Fibroblast of peridontal ligament (primary cell): ENCODE results near the gene TAGLN2.
"Not testable (repeated sequence)": the region's sequence is repeated elsewhere in the genome, so short reads cannot be mapped to it uniquely, and the experiment has no call there.

Source experiments
- DNase-seq: peaks from one replicate; pipeline ENCODE4 v3.0.0-alpha.2; 2010; ENCODE audit errors: extremely low read depth

Gene TAGLN2

GRCh38 chr1:159900086-159900680 is 25.1 kb downstream of the TAGLN2 start, which contains the start of gene CFAP45:
TSS of gene CFAP45 (minus strand) at chr1:159900165. CDS start at chr1:159900098, 67 bp downstream.
- DNase-seq: peak; percentile 52

- not testable (repeated sequence) for DNase-seq
Measured at GRCh38 chr1:159899634-159900033, 25.7 kb downstream of the TAGLN2 start.

DNA sequence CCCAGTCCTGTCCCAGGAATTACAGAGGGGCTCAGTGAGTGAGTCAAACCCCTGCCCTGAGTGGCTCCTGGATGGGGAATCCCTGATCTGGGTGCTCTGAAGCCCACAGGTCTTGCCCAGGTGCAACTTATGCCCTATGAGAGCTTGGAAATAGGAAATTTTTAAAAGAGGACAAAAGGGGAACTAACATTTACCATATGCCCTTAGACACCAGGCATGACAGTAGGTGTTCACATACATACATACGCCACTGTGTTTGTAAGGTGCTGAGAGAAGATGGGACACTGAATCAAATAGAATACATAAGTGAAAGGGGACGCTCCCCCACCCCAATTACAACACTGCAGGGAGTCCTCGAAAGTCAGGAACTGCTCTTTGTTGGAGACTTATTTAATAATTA is 26.8 kb downstream of the TAGLN2 start:
- DNase-seq: no peak

- no peak for DNase-seq
Measured at GRCh38 chr1:159897962-159898361, 27.3 kb downstream of the TAGLN2 start.

DNA sequence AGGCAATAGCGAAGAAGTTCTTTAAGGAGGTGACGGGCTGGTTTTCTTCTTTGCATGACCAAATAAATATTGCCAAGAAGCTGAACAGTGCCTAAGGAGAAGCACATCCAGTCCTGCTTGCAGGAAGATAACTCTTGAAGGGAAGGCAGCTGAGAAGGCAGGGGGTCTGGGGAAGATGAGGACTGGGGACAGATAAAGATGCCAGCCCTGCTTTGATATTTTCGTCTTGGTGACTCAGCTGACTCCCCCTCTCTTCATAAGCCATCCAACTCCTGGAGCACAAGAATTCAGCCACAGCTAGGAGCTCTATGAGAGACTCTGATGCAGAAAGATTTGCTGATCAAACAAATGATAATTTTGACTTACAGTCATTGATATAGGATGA is 28.8 kb downstream of the TAGLN2 start:
- DNase-seq: no peak

DNA sequence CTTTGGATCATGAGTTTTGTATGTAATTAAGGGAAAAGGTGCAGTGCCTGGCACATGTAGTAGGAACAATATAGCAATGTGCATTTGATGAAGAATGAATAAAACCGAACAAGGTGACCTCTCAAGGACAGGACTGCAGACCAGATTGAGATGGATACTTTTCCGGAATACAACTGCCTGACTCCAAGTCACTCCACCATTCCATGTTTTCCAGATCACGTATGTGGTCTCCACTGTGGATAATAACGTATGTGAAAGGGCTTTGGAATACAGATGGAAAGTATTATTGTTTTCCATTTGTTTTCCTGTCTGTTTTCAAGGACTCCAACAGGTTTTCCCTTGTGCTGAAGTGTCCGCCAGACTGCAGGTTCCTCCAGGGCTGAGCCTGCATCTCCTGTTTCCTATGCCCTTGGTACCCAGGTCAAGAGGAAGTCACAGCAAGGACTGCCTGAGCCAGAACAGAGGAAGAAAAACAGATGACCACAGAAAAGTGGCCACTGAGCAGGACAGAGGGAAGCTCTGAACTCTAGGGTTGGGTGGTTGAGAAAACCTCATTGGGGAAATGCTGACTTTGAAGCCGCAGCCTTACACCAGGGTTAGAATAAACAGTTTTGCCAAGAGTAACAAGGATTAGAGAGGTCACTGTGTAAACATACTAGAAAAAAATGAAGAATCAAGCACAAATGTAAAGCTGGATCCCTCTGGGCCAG is 29.3 kb downstream of the TAGLN2 start:
- DNase-seq: no peak

- no peak for DNase-seq
Measured at GRCh38 chr1:159895286-159895685, 30.0 kb downstream of the TAGLN2 start.

DNA sequence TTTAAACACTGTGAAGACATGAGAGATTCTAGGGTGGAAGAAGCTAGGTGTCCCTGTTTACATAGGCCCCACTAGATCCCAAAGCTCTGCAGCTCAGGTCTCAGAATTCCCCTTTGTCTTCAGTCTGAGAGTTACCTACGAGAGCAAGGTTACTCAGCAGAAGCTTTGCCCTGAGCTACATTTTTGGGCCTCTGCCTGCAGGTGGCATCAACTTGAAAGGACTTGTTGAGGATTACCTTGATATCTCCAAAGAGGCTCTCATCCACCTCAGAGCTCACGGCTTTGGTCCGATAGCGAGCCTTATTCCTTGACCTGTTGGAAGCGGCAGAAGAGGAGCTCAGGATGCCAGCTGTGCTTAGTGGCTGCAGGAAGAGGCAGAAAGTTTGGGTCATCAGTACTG is 32.4 kb downstream of the TAGLN2 start:
- no peak for DNase-seq

- DNase-seq: peak; percentile 90
Measured at GRCh38 chr1:159891275-159892157, 33.8 kb downstream of the TAGLN2 start.

DNA sequence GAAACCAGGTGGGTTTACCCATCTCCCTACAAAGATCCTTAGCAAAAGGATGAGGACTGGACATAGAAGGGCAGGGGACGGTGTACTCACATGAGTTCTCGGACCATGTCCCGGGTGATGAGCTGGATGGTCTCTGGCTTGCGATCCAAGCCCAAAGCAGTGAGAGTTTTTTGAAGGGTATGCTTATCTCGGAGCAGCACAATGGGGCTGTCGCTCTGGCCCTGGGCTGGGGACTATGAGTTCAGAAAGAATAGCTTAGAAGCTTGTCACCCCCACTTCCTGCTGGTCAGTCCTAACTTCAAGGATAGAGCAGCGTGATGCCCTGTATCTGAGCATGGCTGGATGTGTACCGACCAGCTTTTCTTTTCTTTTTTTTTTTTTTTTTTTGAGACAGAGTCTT is 34.9 kb downstream of the TAGLN2 start:
- DNase-seq: no peak

- DNase-seq: peak; percentile 88
Measured at GRCh38 chr1:159889821-159890252, 35.5 kb downstream of the TAGLN2 start.

DNA sequence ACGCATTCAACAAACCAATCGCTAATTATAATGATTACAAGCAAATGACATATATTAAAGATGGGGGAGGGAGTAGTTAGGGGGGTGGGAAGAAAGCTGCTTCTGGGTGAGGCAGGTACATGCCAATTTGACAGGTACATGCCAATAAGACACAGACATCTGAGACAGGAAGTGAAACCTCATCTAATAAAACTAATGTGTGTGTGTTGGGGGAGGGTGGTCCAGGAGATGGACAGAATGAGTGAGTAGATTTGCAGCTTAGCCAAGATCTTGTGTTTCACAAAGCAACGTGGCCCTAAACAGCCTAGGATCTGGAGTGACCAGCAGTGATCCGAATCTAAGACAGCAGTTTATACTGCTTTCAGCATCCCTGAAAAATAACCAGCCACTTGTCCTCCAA is 36.1 kb downstream of the TAGLN2 start:
- no peak for DNase-seq

DNA sequence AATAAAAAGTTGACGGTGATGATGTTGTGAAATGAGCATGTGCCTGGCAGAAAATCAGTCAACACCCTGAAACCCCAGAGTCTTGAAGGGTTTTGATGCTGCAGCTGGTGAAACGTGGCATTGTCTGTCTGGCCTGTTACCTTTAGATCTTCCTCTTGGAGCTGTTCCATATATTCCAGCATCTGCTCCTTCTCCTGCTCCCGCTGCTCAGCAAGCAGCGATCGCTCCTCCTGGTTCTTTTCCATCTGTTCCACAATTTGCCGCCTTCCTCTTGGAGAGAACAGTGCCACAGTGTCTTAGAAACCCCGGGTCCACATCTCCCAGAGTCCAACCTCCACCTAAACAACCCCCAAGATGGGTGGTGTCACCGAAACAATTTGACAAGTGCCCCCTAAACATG is 41.0 kb downstream of the TAGLN2 start:
- DNase-seq: no peak

GRCh38 chr1:159883134-159883533 is 42.2 kb downstream of the TAGLN2 start:
- DNase-seq: no peak

DNA sequence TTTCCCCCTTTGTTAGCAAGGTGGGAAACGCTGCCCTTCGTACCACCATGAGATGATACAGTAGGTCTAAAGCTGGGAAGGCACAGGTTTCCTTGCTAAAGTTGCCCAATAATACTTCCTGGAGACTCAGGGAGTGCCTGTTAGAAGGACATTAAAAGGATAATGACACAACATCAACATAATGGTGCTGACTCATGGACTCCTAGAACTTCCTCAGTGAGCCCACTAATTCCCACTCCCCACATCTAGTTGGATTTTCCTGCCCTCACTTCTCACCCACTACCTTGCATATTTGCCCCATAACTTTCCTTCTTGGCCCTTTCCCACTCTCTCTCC is 42.8 kb downstream of the TAGLN2 start:
- no peak for DNase-seq

DNA sequence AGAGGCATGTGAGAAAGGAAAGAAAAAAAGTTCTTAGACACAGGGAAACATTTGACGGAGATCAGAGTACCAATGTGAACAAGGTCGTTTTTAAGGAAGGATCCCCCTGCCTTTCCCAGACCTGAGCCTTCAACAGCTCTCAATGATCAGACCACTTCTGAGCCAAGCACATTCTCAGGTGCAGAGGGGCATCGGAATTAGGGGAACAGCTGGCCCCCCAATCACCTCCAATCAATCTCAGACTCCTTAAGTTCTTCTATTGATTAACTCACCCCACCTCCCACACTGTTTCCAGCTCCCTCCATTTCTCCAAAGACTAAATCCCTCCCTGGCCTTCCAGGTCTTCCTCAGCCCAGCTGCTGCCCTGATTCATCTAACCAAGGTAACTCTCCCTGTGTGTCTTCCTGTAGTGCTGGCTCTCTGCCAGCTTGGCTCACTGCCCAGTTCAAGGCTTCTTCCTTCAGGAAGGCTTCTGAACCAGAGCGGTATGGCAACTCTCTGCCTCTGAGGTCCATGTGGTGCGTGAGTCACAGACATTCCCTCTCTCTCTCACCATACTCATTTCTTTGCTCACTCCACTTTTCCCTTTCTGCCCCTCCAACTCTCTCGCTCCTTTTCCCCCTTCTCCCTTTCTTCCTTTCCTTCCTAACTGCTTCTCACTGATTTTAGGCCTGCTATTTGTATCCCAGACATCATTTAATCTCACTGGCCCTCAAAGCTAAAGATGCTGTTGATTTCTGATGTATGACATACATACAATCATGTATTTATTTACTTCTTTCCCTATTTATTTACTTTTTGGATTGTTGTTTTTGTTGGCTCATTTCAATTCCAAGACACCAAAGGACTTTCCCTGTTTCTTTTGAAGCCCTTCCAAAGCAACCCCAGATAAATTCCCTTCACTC is 43.4 kb downstream of the TAGLN2 start:
- peak; percentile 87 for DNase-seq

- no peak for DNase-seq
Measured at GRCh38 chr1:159880430-159880829, 44.9 kb downstream of the TAGLN2 start.

- peak; percentile 85 for DNase-seq
Measured at GRCh38 chr1:159879977-159880376, 45.3 kb downstream of the TAGLN2 start.

GRCh38 chr1:159879136-159879535 is 46.2 kb downstream of the TAGLN2 start:
- DNase-seq: no peak

GRCh38 chr1:159877695-159878444 is 47.4 kb downstream of the TAGLN2 start:
- no peak for DNase-seq
